ENCODE measurements around the gene SIRT2.
"Not testable (repeated sequence)": the region's sequence is repeated elsewhere in the genome, so short reads cannot be mapped to it uniquely, and the experiment has no call there.

The SIRT2 gene

GRCh38 chr19:38868551-38868950 lies 30.9 kb downstream of the SIRT2 start:
- Mint-ChIP-seq H3K36me3 (peaks cover 5% of the 10 kb centered on the region), H3K4me3 (peak overlapping the region; percentile 92), H3K4me1 (peaks cover 51% of the 10 kb centered on the region), H3K27me3 (no peaks in the 10 kb centered on the region), H3K27ac (peak overlapping the region; percentile 77), H3K9me3 (no peaks in the 10 kb centered on the region)

GRCh38 chr19:38867171-38867780 lies 32.1 kb downstream of the SIRT2 start:
- Mint-ChIP-seq H3K27me3 (no peaks in the 10 kb centered on the region), H3K9me3 (no peaks in the 10 kb centered on the region), H3K36me3 (peaks cover 2% of the 10 kb centered on the region), H3K4me1 (peaks cover 46% of the 10 kb centered on the region), H3K4me3 (no peak overlapping the region), H3K27ac (no peak overlapping the region)

- H3K27ac Mint-ChIP-seq, result peak overlapping the region; percentile 59
- H3K9me3 Mint-ChIP-seq, result no peaks in the 10 kb centered on the region
- H3K36me3 Mint-ChIP-seq, result no peaks in the 10 kb centered on the region
- peaks cover 29% of the 10 kb centered on the region for H3K4me1 Mint-ChIP-seq
- H3K27me3 Mint-ChIP-seq, result no peaks in the 10 kb centered on the region
- H3K4me3 Mint-ChIP-seq, result no peak overlapping the region
Measured at GRCh38 chr19:38862321-38863059, 36.9 kb downstream of the SIRT2 start.

- no peaks in the 10 kb centered on the region for H3K36me3 Mint-ChIP-seq
- no peaks in the 10 kb centered on the region for H3K27me3 Mint-ChIP-seq
- H3K27ac Mint-ChIP-seq, result no peak overlapping the region
- H3K4me3 Mint-ChIP-seq, result no peak overlapping the region
- peaks cover 40% of the 10 kb centered on the region for H3K4me1 Mint-ChIP-seq
- no peaks in the 10 kb centered on the region for H3K9me3 Mint-ChIP-seq
Measured at GRCh38 chr19:38861368-38861767, 38.0 kb downstream of the SIRT2 start.

- H3K4me1 Mint-ChIP-seq, result peaks cover 29% of the 10 kb centered on the region
- H3K36me3 Mint-ChIP-seq, H3K27me3 Mint-ChIP-seq, H3K4me3 Mint-ChIP-seq, H3K9me3 Mint-ChIP-seq, H3K27ac Mint-ChIP-seq: not testable (repeated sequence)
Measured at GRCh38 chr19:38859631-38860204, 39.7 kb downstream of the SIRT2 start.

- H3K4me3 Mint-ChIP-seq, result no peak overlapping the region
- no peaks in the 10 kb centered on the region for H3K36me3 Mint-ChIP-seq
Measured at GRCh38 chr19:38856813-38857212, 42.6 kb downstream of the SIRT2 start.

GRCh38 chr19:38855751-38856150 lies 43.7 kb downstream of the SIRT2 start:
- not testable (repeated sequence) for H3K9me3 Mint-ChIP-seq, H3K27ac Mint-ChIP-seq, H3K36me3 Mint-ChIP-seq, H3K27me3 Mint-ChIP-seq, H3K4me3 Mint-ChIP-seq
- peaks cover 39% of the 10 kb centered on the region for H3K4me1 Mint-ChIP-seq

More at GRCh38 chr19:38856813-38857212, 42.6 kb downstream of the SIRT2 start:
- no peaks in the 10 kb centered on the region for H3K9me3 Mint-ChIP-seq
- H3K27ac Mint-ChIP-seq, result peak overlapping the region; percentile 62
- H3K4me1 Mint-ChIP-seq, result peaks cover 32% of the 10 kb centered on the region
- H3K27me3 Mint-ChIP-seq, result no peaks in the 10 kb centered on the region

- Mint-ChIP-seq H3K27ac (peak overlapping the region; percentile 84), H3K4me1 (peaks cover 39% of the 10 kb centered on the region)
- not testable (repeated sequence) for H3K9me3 Mint-ChIP-seq, H3K27me3 Mint-ChIP-seq, H3K36me3 Mint-ChIP-seq, H3K4me3 Mint-ChIP-seq
Measured at GRCh38 chr19:38854961-38855360, 44.5 kb downstream of the SIRT2 start.

GRCh38 chr19:38853214-38853613 lies 46.2 kb downstream of the SIRT2 start:
- Mint-ChIP-seq H3K27ac (peak overlapping the region; percentile 95), H3K27me3 (no peaks in the 10 kb centered on the region), H3K36me3 (peaks cover 9% of the 10 kb centered on the region), H3K4me1 (peaks cover 44% of the 10 kb centered on the region), H3K9me3 (no peaks in the 10 kb centered on the region), H3K4me3 (peak overlapping the region; percentile 92)

- Mint-ChIP-seq H3K27me3 (no peaks in the 10 kb centered on the region), H3K4me3 (peak overlapping the region; percentile 92), H3K4me1 (peaks cover 46% of the 10 kb centered on the region), H3K27ac (peak overlapping the region; percentile 95), H3K9me3 (no peaks in the 10 kb centered on the region), H3K36me3 (peaks cover 13% of the 10 kb centered on the region)
Measured at GRCh38 chr19:38852231-38853044, 47.0 kb downstream of the SIRT2 start.

GRCh38 chr19:38851622-38852230 lies 47.7 kb downstream of the SIRT2 start:
- H3K36me3 Mint-ChIP-seq, result peaks cover 15% of the 10 kb centered on the region
- peak overlapping the region; percentile 96 for H3K4me3 Mint-ChIP-seq
- H3K9me3 Mint-ChIP-seq, result no peaks in the 10 kb centered on the region

GRCh38 chr19:38850976-38851621 lies 48.3 kb downstream of the SIRT2 start:
- Mint-ChIP-seq H3K4me1 (peaks cover 44% of the 10 kb centered on the region), H3K9me3 (no peaks in the 10 kb centered on the region), H3K36me3 (peaks cover 15% of the 10 kb centered on the region), H3K27me3 (no peaks in the 10 kb centered on the region), H3K27ac (peak overlapping the region; percentile 98), H3K4me3 (peak overlapping the region; percentile 96)

More at GRCh38 chr19:38851622-38852230, 47.7 kb downstream of the SIRT2 start:
- Mint-ChIP-seq H3K4me1 (peaks cover 44% of the 10 kb centered on the region), H3K27ac (peak overlapping the region; percentile 98), H3K27me3 (no peaks in the 10 kb centered on the region)

GRCh38 chr19:38850436-38850975 lies 48.9 kb downstream of the SIRT2 start:
- H3K4me3 Mint-ChIP-seq, result peak overlapping the region; percentile 96
- peaks cover 50% of the 10 kb centered on the region for H3K4me1 Mint-ChIP-seq
- H3K9me3 Mint-ChIP-seq, result no peaks in the 10 kb centered on the region
- H3K27me3 Mint-ChIP-seq, result no peaks in the 10 kb centered on the region
- H3K36me3 Mint-ChIP-seq, result peaks cover 19% of the 10 kb centered on the region
- H3K27ac Mint-ChIP-seq, result peak overlapping the region; percentile 98

- peak within 1 kb of the TSS; percentile 98 for H3K27ac Mint-ChIP-seq
- H3K36me3 Mint-ChIP-seq, result peaks cover 22% of the 10 kb centered on the region
- no peaks in the 10 kb centered on the region for H3K9me3 Mint-ChIP-seq
- peak within 1 kb of the TSS; percentile 96 for H3K4me3 Mint-ChIP-seq
- H3K4me1 Mint-ChIP-seq, result peaks cover 55% of the 10 kb centered on the region
- no peaks in the 10 kb centered on the region for H3K27me3 Mint-ChIP-seq
Measured at GRCh38 chr19:38849860-38850435, 49.5 kb downstream of the SIRT2 start, which contains the start of gene HNRNPL. Gene HNRNPL, minus strand, starts transcription at chr19:38849986. Its CDS starts 20 bp downstream, at chr19:38849966.

All from activated naive CD4-positive, alpha-beta T cell treated with anti-CD3 and anti-CD28 coated beads, Interleukin-2, amount 50 U/mL, for 24 hours (primary cell).